ENCODE measurements around the gene UPP1. TPM values are rescaled to one million over a fixed set of nuclear protein-coding genes. Genes with fewer than 3 reads are reported as not detected.

UPP1 gene
- total and polyA plus RNA-seq, 4 donors: 9.7 to 85.6 (median 33.2) TPM

GRCh38 chr7:48094861-48095293 lies 5.8 kb downstream of the UPP1 start:
- Histone ChIP-seq H3K4me3 (ENCODE audit: low read depth, low read length) (no peak overlapping the region), H3K36me3 (ENCODE audit: control insufficient read depth, insufficient read depth, low read length) (peaks cover 29% of the 10 kb centered on the region), H3K27me3 (ENCODE audit: control insufficient read depth, insufficient read depth, low read length) (no peaks in the 10 kb centered on the region), H3K27ac (ENCODE audit: low read depth, low read length) (no peak overlapping the region), H3K4me1 (ENCODE audit: control insufficient read depth, insufficient read depth, low read length) (peaks cover 8% of the 10 kb centered on the region), H3K9me3 (ENCODE audit: control insufficient read depth, insufficient read depth, low read length) (no peaks in the 10 kb centered on the region)
- WGBS (ENCODE audit: insufficient coverage): 80% methylated on average over 1 of the region's 3 CpGs
- DNase-seq (ENCODE audit: low read depth in 4 of 6, low spot score in 6 of 6): peak in 1 of 6 donors; percentile 10

- Histone ChIP-seq H3K9me3 (ENCODE audit: control insufficient read depth, insufficient read depth, low read length) (no peaks in the 10 kb centered on the region), H3K36me3 (ENCODE audit: control insufficient read depth, insufficient read depth, low read length) (peaks cover 29% of the 10 kb centered on the region), H3K27ac (ENCODE audit: low read depth, low read length) (no peak overlapping the region), H3K27me3 (ENCODE audit: control insufficient read depth, insufficient read depth, low read length) (no peaks in the 10 kb centered on the region), H3K4me3 (ENCODE audit: low read depth, low read length) (no peak overlapping the region), H3K4me1 (ENCODE audit: control insufficient read depth, insufficient read depth, low read length) (no peaks in the 10 kb centered on the region)
- WGBS (ENCODE audit: insufficient coverage): 100% methylated on average over 2 of the region's 2 CpGs
- DNase-seq (ENCODE audit: low read depth in 4 of 6, low spot score in 6 of 6): no peak
These were observed 7.2 kb downstream of the UPP1 start for GRCh38 chr7:48096273-48096672.

- no peak overlapping the region for H3K4me3 ChIP-seq (ENCODE audit: low read depth, low read length)
- no peak for DNase-seq (ENCODE audit: low read depth in 4 of 6, low spot score in 6 of 6)
- no peaks in the 10 kb centered on the region for H3K27me3 ChIP-seq (ENCODE audit: control insufficient read depth, insufficient read depth, low read length)
- no peak overlapping the region for H3K27ac ChIP-seq (ENCODE audit: low read depth, low read length)
- H3K4me1 ChIP-seq (ENCODE audit: control insufficient read depth, insufficient read depth, low read length): no peaks in the 10 kb centered on the region
- 81% methylated on average over 4 of the region's 6 CpGs for WGBS (ENCODE audit: insufficient coverage)
- no peaks in the 10 kb centered on the region for H3K9me3 ChIP-seq (ENCODE audit: control insufficient read depth, insufficient read depth, low read length)
- H3K36me3 ChIP-seq (ENCODE audit: control insufficient read depth, insufficient read depth, low read length): peaks cover 28% of the 10 kb centered on the region
These were observed 8.6 kb downstream of the UPP1 start for GRCh38 chr7:48097521-48098231.

GRCh38 chr7:48098846-48099245 lies 9.8 kb downstream of the UPP1 start:
- Histone ChIP-seq H3K27ac (ENCODE audit: low read depth, low read length) (no peak overlapping the region), H3K4me3 (ENCODE audit: low read depth, low read length) (no peak overlapping the region), H3K9me3 (ENCODE audit: control insufficient read depth, insufficient read depth, low read length) (no peaks in the 10 kb centered on the region), H3K4me1 (ENCODE audit: control insufficient read depth, insufficient read depth, low read length) (no peaks in the 10 kb centered on the region), H3K36me3 (ENCODE audit: control insufficient read depth, insufficient read depth, low read length) (peaks cover 29% of the 10 kb centered on the region), H3K27me3 (ENCODE audit: control insufficient read depth, insufficient read depth, low read length) (no peaks in the 10 kb centered on the region)
- DNase-seq (ENCODE audit: low read depth in 4 of 6, low spot score in 6 of 6): no peak
- WGBS (ENCODE audit: insufficient coverage): no CpG with 5 or more reads among the region's 4 CpGs

GRCh38 chr7:48099781-48100180 lies 10.7 kb downstream of the UPP1 start:
- Histone ChIP-seq H3K27ac (ENCODE audit: low read depth, low read length) (no peak overlapping the region), H3K27me3 (ENCODE audit: control insufficient read depth, insufficient read depth, low read length) (no peaks in the 10 kb centered on the region), H3K4me1 (ENCODE audit: control insufficient read depth, insufficient read depth, low read length) (no peaks in the 10 kb centered on the region), H3K4me3 (ENCODE audit: low read depth, low read length) (no peak overlapping the region), H3K36me3 (ENCODE audit: control insufficient read depth, insufficient read depth, low read length) (peaks cover 29% of the 10 kb centered on the region), H3K9me3 (ENCODE audit: control insufficient read depth, insufficient read depth, low read length) (no peaks in the 10 kb centered on the region)
- DNase-seq (ENCODE audit: low read depth in 4 of 6, low spot score in 6 of 6): no peak
- 80% methylated on average over 3 of the region's 3 CpGs for WGBS (ENCODE audit: insufficient coverage)

- H3K4me1 ChIP-seq (ENCODE audit: control insufficient read depth, insufficient read depth, low read length): no peaks in the 10 kb centered on the region
- H3K4me3 ChIP-seq (ENCODE audit: low read depth, low read length): no peak overlapping the region
- DNase-seq (ENCODE audit: low read depth in 4 of 6, low spot score in 6 of 6): no peak
- H3K9me3 ChIP-seq (ENCODE audit: control insufficient read depth, insufficient read depth, low read length): no peaks in the 10 kb centered on the region
- no peak overlapping the region for H3K27ac ChIP-seq (ENCODE audit: low read depth, low read length)
- peaks cover 28% of the 10 kb centered on the region for H3K36me3 ChIP-seq (ENCODE audit: control insufficient read depth, insufficient read depth, low read length)
- H3K27me3 ChIP-seq (ENCODE audit: control insufficient read depth, insufficient read depth, low read length): no peaks in the 10 kb centered on the region
- 93% methylated on average over 8 of the region's 8 CpGs for WGBS (ENCODE audit: insufficient coverage)
These were observed 12.3 kb downstream of the UPP1 start for GRCh38 chr7:48101352-48101751.

- Histone ChIP-seq H3K27ac (ENCODE audit: low read depth, low read length) (no peak overlapping the region), H3K36me3 (ENCODE audit: control insufficient read depth, insufficient read depth, low read length) (peaks cover 31% of the 10 kb centered on the region), H3K4me3 (ENCODE audit: low read depth, low read length) (no peak overlapping the region), H3K9me3 (ENCODE audit: control insufficient read depth, insufficient read depth, low read length) (no peaks in the 10 kb centered on the region), H3K27me3 (ENCODE audit: control insufficient read depth, insufficient read depth, low read length) (no peaks in the 10 kb centered on the region), H3K4me1 (ENCODE audit: control insufficient read depth, insufficient read depth, low read length) (no peaks in the 10 kb centered on the region)
- 100% methylated on average over 1 of the region's 4 CpGs for WGBS (ENCODE audit: insufficient coverage)
- DNase-seq (ENCODE audit: low read depth in 4 of 6, low spot score in 6 of 6): no peak
These were observed 12.9 kb downstream of the UPP1 start for GRCh38 chr7:48101968-48102367.

GRCh38 chr7:48102530-48102929 lies 13.5 kb downstream of the UPP1 start:
- Histone ChIP-seq H3K36me3 (ENCODE audit: control insufficient read depth, insufficient read depth, low read length) (peaks cover 33% of the 10 kb centered on the region), H3K9me3 (ENCODE audit: control insufficient read depth, insufficient read depth, low read length) (no peaks in the 10 kb centered on the region), H3K4me1 (ENCODE audit: control insufficient read depth, insufficient read depth, low read length) (no peaks in the 10 kb centered on the region), H3K27me3 (ENCODE audit: control insufficient read depth, insufficient read depth, low read length) (no peaks in the 10 kb centered on the region), H3K27ac (ENCODE audit: low read depth, low read length) (no peak overlapping the region), H3K4me3 (ENCODE audit: low read depth, low read length) (no peak overlapping the region)
- no peak for DNase-seq (ENCODE audit: low read depth in 4 of 6, low spot score in 6 of 6)
- 96% methylated on average over 4 of the region's 4 CpGs for WGBS (ENCODE audit: insufficient coverage)

GRCh38 chr7:48105045-48105444 lies 16.0 kb downstream of the UPP1 start:
- Histone ChIP-seq H3K9me3 (ENCODE audit: control insufficient read depth, insufficient read depth, low read length) (no peaks in the 10 kb centered on the region), H3K4me1 (ENCODE audit: control insufficient read depth, insufficient read depth, low read length) (peaks cover 3% of the 10 kb centered on the region), H3K4me3 (ENCODE audit: low read depth, low read length) (no peak overlapping the region), H3K27ac (ENCODE audit: low read depth, low read length) (no peak overlapping the region), H3K27me3 (ENCODE audit: control insufficient read depth, insufficient read depth, low read length) (no peaks in the 10 kb centered on the region), H3K36me3 (ENCODE audit: control insufficient read depth, insufficient read depth, low read length) (peaks cover 45% of the 10 kb centered on the region)
- WGBS (ENCODE audit: insufficient coverage): 97% methylated on average over 2 of the region's 5 CpGs
- no peak for DNase-seq (ENCODE audit: low read depth in 4 of 6, low spot score in 6 of 6)

- 96% methylated on average over 29 of the region's 29 CpGs for WGBS (ENCODE audit: insufficient coverage)
- DNase-seq (ENCODE audit: low read depth in 4 of 6, low spot score in 6 of 6): no peak
- Histone ChIP-seq H3K4me3 (ENCODE audit: low read depth, low read length) (no peak overlapping the region), H3K4me1 (ENCODE audit: control insufficient read depth, insufficient read depth, low read length) (peaks cover 4% of the 10 kb centered on the region), H3K9me3 (ENCODE audit: control insufficient read depth, insufficient read depth, low read length) (no peaks in the 10 kb centered on the region), H3K36me3 (ENCODE audit: control insufficient read depth, insufficient read depth, low read length) (peaks cover 39% of the 10 kb centered on the region), H3K27ac (ENCODE audit: low read depth, low read length) (no peak overlapping the region), H3K27me3 (ENCODE audit: control insufficient read depth, insufficient read depth, low read length) (no peaks in the 10 kb centered on the region)
These were observed 18.0 kb downstream of the UPP1 start for GRCh38 chr7:48106906-48107659.

Data from spinal cord (tissue), 10 donors.